HG02840 (cell line): ENCODE measurements around the gene COMMD9.

Experiments
- ATAC-seq: cut with Tn5 transposase; IDR thresholded peaks from one replicate; pipeline ENCODE4 v1.9.1; 2021; ENCODE audit warnings: mild to moderate bottlenecking, moderate library complexity, moderate number of reproducible peaks; ENCODE audit not compliant: unreplicated experiment, low FRiP score

Gene COMMD9

DNA sequence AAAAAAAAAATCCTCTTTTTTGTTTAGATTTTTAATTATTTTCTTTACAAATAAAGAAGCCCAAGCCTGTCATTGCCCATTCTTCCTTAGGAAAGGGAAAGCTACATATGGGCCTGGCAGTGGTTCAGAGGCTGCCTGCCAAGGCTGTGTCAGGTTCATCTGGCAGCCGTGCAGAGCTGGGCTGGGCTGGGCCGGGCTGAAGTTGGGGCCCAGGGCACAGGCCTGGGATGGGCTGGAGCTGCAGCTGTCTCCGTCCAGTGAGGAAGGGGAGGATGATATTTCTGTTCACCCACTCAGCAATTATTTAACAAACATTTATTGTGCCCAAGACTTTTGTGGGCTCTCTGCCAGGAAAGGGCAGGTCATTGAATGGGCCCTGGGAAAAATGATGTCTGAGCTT is 11.4 kb upstream of the COMMD9 start:
- ATAC-seq, result no peak

DNA sequence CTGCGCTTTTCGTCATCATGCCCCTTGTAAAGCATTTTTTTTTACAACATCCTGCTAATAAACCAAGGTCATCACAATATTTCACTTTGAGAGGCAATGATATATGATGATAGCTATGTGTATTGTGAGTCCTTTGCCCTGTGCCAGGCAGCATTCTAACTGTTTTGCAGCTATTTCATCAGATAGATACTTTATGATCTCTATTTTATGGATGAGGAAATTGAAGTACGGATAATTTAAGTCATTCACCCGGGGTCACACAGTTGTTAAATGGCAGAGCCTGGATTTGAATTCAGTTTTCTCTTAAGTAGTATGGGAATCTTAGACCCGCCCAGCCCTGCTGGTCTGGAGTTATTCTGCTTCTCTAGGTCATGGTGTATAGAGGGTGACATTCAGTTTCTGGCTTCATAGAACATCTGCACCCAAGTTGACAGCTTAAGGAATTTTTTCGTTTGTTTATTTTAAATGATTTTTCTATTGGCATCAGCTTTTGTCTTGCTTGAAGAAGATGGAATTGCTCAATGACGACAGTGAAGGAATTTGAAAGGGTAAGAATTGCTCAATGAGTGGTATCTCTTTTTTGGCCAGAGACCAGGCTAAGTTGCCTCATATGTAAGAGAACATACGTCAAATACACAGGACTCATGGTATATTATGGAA is 7.8 kb upstream of the COMMD9 start:
- no peak for ATAC-seq

DNA sequence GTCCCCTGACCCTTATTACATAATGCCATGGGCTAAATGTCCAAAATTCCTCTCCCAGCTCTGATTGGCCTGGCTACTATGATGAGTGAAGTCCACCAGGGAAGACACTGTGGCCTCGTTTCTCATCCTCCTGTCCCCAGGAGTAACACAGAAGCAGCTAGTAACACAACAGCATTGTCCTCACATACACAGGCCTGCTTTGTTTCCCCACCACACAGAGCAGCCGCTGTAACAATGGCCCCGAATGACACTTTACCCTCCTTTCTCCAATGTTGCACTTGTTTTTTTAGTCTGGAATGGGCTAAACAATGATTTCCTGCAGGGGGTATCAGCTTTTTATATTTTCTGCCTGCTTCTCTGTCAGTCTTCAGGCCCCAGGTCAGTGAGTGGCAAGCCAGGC is 6.7 kb upstream of the COMMD9 start, which contains the start of gene PRR5L:
PRR5L (plus strand) TSS at position 363 of the 400 bp plus-strand sequence. CDS start 104,834 bp downstream, outside the sequence.
- ATAC-seq, result no peak

DNA sequence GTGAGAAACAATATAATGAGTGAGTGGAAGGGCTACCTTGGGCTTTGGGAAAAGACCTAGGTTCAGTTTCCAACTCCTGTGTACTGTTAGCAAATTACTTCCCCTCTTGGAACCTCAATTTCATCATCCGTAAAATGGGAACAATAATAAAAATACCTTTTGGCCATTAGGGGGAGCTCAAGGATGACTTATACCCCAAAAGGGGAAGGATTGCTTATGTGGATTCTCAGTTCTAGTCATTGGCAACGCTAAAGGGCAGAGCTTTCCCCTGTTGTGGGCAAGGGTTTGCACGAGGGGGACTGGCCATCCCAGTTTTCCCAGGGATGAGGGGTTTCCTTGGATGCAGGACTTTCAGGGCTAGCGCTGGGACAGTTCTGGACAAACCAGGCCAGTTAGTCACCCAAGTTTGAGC is 3.1 kb upstream of the COMMD9 start:
- ATAC-seq, result no peak

DNA sequence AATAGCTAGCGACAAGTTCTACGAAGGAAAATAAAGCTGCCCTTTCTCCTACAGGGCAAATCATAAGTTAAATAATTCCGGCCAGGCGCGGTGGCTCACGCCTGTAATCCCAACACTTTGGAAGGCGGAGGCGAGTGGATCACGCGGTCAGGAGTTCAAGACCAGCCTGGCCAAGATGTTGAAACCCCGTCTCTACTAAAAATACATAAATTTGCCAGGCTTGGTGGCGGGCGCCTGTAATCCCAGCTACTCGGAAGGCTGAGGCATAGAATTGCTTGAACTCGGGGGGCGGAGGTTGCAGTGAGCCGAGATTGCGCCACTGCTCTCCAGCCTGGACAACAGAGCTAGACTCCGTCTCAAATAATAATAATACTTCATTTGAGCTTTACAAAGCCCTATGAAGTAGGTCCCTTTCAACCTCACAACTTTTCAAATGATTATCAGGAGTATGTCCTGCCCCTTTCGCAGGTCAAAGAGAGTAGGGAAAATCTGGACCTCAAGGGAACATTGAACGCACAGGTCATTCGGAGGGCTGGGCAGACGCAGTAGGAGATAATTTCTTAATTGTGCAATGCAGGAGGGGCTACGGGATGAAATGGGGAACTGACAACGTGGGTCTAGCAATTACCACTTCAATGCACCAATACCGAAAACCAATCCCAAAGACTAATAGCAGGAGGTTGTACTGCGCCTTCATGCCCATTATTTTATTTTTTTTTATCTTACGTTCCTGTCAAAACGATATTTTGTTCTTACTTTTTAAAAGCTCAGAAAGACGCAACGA is 590 bp downstream of the COMMD9 start:
- ATAC-seq, result no peak

DNA sequence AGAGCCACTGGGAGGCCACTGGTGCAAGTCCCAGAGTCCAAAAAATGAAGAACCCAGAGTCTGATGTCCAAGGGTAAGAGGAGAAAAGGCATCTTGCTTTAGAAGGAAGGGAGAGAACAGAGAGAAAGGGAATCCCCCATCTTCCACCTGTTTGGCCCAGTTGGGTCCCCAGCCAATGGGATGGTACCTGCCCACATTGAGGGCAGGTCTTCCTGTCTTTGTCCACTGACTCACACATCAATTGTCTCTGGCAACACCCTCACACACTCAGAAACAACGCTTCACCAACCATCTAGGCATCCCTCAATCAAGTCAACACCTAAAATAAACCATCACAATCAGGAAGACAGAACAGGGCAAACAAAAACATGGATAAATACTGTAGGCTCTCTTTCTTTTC is 6.3 kb downstream of the COMMD9 start:
- ATAC-seq, result no peak

DNA sequence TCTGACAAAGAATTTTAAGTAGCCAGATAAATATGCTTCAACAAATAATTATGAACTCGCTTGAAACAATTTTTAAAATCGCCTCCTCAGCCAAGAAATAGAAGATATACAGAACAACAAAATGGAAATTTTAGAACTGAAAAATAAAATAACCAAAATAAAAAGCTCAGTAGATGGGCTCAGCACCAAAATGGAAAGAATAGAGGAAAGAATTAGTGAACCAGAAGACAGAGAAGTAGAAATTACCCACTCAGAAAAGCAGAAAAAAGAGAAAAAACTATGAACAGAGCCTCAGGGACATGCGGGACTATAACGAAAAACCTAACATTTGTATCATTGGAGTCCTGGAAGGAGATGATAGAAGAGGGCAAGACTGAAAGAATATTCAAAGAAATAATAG is 7.4 kb downstream of the COMMD9 start:
- no peak for ATAC-seq

DNA sequence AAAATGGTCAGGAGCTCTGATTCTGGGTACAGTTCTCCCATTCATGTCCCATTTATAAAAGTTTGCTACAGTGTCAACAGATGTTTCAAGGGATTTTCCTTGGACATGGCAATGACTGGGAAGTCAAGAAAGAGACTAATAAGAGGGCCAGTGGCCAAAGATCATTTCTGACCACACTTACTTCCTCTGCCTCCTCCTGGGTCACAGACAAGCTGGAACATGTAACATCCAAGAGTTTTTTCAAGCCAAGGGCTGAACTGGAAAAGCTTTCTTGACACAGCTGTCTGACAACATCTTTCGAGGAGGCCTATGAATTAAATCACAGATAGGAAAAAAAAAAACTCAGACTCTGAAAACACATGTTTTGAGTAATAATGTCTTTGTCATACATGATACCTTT is 8.7 kb downstream of the COMMD9 start:
- ATAC-seq, result no peak

DNA sequence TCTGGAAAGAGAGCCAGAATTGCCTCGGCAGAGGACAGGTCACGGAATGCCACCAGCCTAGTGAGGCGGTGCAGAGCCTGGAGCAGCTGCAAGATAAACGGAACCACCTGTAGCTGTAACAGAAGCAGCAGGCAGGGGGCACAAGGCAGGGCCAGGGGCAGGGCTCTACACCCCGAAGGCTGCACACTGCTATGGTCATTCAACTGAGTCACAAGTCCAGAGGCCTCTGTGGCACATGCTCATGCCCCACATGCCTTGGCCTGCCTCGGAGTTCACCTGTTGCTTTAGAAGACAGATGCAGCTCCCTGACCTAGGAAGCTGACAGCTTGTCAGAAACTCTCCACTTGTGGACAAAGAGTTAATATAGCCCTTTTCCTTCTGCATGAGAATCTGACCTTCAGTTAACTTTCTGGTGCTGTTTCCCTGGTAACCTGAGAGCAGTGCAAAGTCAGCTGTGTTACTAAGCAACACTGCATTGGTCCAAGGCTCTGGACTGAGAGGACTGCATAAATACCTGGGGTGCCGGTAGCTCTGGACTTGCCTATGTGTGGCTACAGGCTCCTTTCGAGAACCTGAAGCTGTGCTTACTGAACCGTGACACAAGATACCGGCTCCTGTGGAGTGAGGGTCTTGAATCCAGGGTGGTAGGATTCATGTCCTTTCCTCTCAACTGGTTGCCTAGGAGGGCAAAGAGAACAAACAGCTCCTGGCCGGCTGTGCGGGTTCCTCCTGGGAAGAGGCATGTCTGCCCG is 10.5 kb downstream of the COMMD9 start:
- no peak for ATAC-seq

DNA sequence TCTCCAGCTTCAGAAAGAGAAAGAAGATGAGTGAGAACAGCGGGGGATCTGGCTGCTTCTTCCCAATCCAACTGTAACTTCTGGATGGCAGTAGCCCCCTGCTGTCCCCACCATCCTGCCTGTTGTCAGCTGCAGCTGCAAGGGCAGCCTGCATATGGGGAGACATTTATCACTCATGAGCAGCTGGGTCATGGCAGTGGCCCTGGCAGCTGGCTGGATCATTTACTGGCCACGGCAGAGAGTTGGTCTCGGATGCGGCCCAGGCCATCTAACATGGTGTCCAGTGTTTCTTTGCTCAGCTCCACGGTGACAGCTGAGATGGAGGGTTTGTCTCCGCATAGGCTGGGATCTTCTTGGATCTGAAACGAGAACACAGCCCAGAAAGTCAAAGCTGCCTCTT is 14.8 kb downstream of the COMMD9 start:
- no peak for ATAC-seq

DNA sequence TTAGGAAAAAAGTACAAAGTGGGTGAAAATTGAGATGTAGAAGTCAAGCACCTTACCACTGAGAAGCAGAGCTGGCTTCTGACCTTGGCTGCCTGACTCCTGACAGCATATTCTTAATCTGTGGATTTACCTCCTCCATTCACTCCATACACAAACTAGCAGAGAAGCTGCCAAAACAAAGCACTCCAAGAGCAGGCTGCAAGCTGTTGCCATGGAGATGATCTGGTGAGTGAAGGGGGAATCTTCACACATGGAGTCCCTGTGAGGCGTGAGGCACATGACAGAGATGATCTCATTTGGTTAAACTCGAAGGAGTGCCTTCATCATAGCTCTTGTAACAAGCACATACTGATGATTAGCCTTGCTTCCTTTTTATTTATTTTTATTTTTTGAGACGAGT is 16.1 kb downstream of the COMMD9 start:
- ATAC-seq, result no peak

DNA sequence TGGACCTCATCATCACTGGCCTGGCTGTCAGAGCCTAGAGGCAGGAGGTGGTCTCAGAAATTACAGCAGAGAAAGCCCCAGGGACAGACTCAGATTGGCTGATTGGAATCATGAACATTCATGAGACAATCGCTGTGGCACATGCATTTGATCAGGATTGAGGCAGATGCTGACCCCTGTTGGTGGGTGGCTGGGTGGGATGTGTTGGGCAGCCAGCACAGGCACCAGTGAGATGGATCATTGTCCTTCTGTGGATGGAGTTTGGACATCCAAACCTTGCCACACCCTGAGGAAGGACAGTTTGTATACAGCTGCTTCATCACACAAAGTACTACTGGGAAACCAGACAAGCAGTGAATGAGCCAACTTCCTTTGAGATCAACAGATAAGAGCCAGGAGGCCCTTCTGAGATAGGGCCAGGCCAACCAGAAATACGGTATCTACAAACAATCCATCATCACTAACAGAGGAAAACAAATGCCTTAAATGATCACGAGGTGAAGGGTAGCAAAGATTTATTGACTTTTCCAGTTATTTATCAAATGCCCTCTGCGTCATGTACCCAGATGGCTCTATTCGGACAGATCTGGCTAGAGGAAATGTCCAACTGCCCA is 17.3 kb downstream of the COMMD9 start:
- no peak for ATAC-seq

DNA sequence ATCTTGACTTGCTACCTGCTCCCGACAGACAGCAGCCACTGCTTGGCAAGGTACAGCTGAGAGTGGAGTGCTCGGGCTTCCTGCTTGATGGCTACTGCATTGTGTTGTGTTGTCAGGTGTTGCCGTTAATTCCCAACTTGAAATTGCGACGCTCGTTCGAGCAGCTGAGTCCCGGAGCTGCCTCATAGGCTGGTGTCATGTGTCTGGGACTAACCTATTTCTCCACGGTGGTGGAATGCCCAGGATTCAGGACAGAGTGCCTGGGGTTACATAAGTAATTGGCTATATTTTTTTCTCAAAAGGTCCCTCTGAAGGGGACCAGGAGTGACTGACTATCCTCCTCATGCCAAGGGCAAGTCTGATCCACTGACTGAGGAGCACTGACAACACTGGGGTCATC is 18.5 kb downstream of the COMMD9 start:
- ATAC-seq, result no peak

DNA sequence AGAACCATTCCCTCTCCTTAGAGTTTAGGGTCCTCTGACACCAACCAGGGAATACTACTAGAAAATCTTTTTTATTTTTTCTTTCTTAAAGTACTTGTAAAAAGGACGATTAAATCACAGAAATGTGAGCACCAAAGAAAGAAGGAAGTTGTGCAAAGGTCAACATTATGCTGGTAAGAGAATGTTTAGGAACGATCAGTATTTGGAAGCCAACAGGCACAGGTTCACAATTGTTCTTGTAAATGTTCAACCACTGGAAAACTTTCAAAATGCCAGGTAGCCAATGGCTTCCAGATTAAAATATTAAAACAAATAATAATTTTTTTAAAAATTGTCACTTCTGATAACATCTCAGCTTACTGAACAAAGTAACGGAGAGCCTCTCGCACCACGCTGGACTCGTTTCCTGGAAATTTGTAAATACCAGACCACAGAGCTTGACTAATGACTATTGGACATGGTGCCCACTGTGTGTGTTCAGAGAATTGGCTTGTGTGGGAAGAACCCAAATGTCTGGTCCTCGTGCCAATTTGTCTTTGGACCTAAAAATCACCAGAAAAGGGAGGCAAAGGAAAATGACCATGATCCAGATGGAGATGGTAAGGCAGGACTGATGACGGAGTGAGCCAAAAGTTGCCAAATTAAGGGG is 20.8 kb downstream of the COMMD9 start:
- ATAC-seq, result no peak

DNA sequence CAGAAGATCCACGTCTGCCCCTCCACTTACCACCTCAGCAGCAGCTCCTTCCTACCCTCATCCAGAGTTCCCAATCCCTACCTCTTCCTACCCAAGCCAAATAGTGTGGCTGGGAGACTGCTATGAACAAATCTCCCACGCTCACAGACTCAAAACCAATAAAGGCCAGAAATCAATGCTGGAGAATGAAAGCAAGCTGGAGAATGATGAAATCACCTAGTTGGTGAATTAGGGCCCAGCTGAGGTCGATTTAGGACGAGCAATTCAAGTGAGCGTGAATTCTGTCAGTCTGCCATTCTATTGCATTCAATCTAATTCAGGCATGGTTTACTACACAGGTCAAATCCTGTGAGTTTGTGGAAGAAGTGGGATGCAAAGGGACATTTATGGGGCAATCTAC is 22.5 kb downstream of the COMMD9 start:
- ATAC-seq, result no peak

DNA sequence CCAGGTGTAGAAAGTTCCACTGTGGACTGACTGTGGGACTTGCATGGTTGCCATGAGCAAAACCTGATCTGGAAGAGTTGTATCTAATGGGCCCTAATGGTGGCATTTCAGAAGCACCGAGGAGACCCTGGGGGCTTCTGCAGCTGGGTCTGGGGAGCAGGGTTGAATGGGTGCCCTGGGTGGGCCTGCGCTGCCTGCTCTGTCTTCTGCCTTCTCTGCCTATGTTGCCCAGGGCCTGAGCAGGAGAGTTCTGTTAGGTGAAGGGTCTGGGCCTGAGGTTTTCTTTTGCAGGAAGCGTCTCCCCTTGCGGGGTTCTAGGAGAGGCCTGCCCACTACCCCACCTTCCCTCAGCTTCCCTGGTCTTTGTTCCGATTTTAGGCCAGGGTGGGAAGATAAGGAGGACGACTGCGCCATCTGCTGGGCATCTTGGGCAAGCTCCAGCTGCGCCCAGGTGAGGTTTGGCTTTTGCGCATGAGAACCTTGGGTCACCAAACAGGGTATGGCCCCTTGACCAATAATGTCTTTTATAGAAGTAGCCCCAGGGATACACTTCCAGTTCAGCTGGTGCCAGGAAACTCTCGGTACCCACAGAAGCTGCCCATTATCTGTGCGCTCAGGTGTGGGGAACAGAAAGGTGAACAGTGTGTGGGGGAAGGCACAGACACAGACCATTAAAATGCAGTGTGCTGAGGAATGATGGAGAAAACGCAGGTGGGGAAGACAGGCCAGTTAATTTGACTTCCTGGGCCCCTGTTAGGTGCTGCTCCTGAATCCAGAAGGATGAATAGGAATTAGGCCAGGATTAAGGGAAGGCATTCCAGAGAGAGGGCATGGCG is 23.2 kb downstream of the COMMD9 start:
- no peak for ATAC-seq

DNA sequence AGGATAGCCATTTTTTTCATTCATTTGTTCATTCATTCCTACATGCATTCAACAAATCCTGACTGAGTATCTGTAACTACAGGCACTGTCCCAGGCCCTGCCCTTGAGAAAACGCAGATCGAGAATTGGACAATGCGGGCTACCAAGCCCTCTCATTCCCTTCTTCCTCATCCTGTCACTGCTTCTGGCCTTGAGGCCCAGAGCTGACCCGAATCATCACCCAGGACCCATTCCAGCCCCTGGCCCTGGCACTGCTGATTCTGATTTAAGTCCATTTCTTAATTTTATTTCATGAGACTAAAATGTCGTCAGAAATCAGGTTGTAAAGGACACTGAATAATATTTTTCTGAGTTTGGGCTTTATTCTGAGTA is 24.3 kb downstream of the COMMD9 start:
- no peak for ATAC-seq

DNA sequence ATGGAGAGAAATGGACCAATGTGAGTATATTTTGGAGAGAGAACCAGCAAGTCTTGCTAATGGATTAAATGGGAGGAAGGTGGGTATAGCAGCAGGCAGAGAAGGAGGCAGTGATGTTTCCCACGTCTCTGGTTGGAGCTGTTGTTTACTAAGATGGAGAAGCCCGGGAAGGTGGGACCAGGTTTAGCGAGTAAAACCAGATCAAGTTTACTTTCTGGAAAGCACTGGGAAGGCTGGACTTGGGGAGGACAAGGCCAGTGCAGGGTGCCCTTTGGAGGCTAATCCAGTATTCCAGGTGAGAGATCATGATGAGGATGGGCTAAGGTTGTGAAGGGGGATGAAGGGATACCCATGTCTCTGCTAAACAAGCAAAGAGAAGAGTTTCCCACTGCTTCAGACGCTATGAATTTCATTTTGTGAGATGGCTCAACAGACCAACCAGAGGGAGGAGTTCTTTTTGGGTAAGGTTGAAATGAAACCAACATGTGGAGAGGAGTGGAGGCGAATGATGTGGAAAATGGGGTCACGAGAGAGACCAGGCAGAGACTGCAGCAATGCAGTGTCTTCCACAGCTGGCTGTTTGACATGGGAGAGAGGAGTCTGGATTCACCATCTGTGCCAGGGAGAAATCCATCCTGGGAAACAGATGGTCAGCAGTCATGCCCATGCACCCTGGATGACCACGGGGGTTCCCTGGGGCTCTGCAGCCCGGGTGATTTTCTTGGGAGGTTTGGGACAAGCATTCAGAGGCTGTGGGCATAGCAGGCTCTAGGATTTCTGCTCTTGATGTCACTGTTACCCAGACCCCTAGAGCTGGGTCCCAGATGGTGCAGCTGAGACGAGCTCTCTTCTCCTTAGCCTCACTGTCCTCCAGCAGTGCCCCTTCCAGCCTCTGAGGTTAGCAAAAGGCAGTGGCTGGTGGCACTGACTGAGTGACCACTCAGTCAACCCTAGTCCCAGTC is 24.9 kb downstream of the COMMD9 start:
- no peak for ATAC-seq

DNA sequence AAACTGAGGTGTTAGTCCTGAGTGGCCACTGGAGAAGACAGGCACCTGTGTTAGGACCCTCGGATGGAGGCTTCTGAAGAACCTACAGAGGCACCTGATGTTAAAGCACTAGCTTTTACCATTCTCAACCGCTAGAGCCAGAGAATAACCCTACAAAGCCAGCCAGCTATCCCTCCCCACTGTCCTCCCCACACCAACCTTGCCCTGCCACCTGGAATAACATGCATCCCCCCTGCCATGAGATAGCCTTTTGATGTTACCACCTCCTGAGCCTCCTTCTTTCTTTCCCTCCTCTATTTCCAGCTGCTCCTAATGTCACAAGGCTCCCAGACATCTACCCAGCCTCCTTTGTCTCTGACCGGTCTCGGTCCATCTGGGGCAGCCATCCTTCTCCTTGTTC is 28.1 kb downstream of the COMMD9 start:
- ATAC-seq, result no peak
